Naive B cell (primary cell): ENCODE results near the gene HSH2D. TPM values are rescaled to one million over a fixed set of nuclear protein-coding genes. Genes with fewer than 3 reads are reported as not detected.
A peak's percentile ranks its signal among the peaks of the same experiment; 100 is the strongest.
"Not testable (repeated sequence)": the region's sequence is repeated elsewhere in the genome, so short reads cannot be mapped to it uniquely, and the experiment has no call there.

Experiments
- ATAC-seq, 2 donors: fragments of 150-1000 bp; cut with Tn5 transposase; 2 replicates each; pipeline ENCODE4 v1.10.0; 2021; ENCODE audit warnings: low read depth in 2 of 2, mild to moderate bottlenecking in 2 of 2, moderate library complexity in 2 of 2
- DNase-seq: peaks from one replicate; pipeline ENCODE4 v3.0.0; 2022
- H3K27ac Mint-ChIP-seq, 6 donors: one replicate each; pipeline ENCODE4 v1.8.0; 2020 to 2022; ENCODE audit warnings: mild to moderate bottlenecking in 6 of 6, mixed read lengths in 6 of 6, moderate library complexity in 5 of 6, inconsistent platforms in 2 of 6
- H3K27me3 Mint-ChIP-seq, 3 donors: one replicate each; pipeline ENCODE4 v1.8.0; 2021 to 2022; ENCODE audit warnings: mixed read lengths in 3 of 3, mild to moderate bottlenecking in 1 of 3
- H3K36me3 Mint-ChIP-seq, 2 donors: one replicate each; pipeline ENCODE4 v1.8.0; 2020 to 2022; ENCODE audit warnings: mixed read lengths in 2 of 2, inconsistent platforms in 1 of 2, mild to moderate bottlenecking in 1 of 2
- H3K4me1 Mint-ChIP-seq, 3 donors: one replicate each; pipeline ENCODE4 v1.8.0; 2020 to 2022; ENCODE audit warnings: mixed read lengths in 3 of 3, inconsistent platforms in 1 of 3, mild to moderate bottlenecking in 1 of 3, moderate library complexity in 1 of 3
- H3K4me3 Mint-ChIP-seq, 8 donors: one replicate each; pipeline ENCODE4 v1.8.0; 2020 to 2022; ENCODE audit warnings: mild to moderate bottlenecking in 8 of 8, mixed read lengths in 8 of 8, moderate library complexity in 8 of 8, inconsistent platforms in 2 of 8
- H3K9me3 Mint-ChIP-seq, 7 donors: one replicate each; pipeline ENCODE4 v1.8.0; 2020 to 2022; ENCODE audit warnings: mixed read lengths in 7 of 7, mild to moderate bottlenecking in 5 of 7, inconsistent platforms in 2 of 7, moderate library complexity in 1 of 7
- polyA plus RNA-seq, 6 donors: library from polyadenylated mRNA; unstranded; fragments of 300-500 nt; fragmentation: Illumina TruSeq; gene quantifications; one replicate each; pipeline ENCODE4 v1.2.3, GENCODE V29; 2021; ENCODE audit warnings: low read depth in 6 of 6

HSH2D gene
- polyA plus RNA-seq, 6 donors from 2014 or later, result 25.7 to 53.2 (median 40.1) TPM

GRCh38 chr19:16111909-16112752 is 31.4 kb upstream of the HSH2D start:
- Mint-ChIP-seq H3K36me3 (no peaks in the 10 kb centered on the region), H3K4me1 (peaks cover 28 to 51% (median 31%) of the 10 kb centered on the region in 3 donors), H3K27me3 (no peaks in the 10 kb centered on the region), H3K9me3 (no peaks in the 10 kb centered on the region), H3K27ac (peak overlapping the region; percentile 97 to 99 (median 98)), H3K4me3 (peak overlapping the region; percentile 91 to 99 (median 98))
- DNase-seq (no peak), ATAC-seq (no peak)

- ATAC-seq (no peak), DNase-seq (no peak)
- H3K36me3 Mint-ChIP-seq, result no peaks in the 10 kb centered on the region
- H3K27me3 Mint-ChIP-seq, result no peaks in the 10 kb centered on the region
- H3K4me1 Mint-ChIP-seq, result peaks cover 31 to 57% (median 37%) of the 10 kb centered on the region in 3 donors
- H3K9me3 Mint-ChIP-seq, result no peaks in the 10 kb centered on the region
- H3K4me3 Mint-ChIP-seq, result peak overlapping the region; percentile 91 to 99 (median 98)
- H3K27ac Mint-ChIP-seq, result peak overlapping the region; percentile 36 to 99 (median 94)
These were observed 30.7 kb upstream of the HSH2D start for GRCh38 chr19:16112778-16113177.

GRCh38 chr19:16113727-16114126 is 29.8 kb upstream of the HSH2D start:
- ATAC-seq, result no peak
- peaks cover 40 to 67% (median 46%) of the 10 kb centered on the region in 3 donors for H3K4me1 Mint-ChIP-seq
- H3K4me3 Mint-ChIP-seq, result peak overlapping the region in 7 of 8 donors; percentile 26 to 98 (median 55)
- H3K27ac Mint-ChIP-seq, result peak overlapping the region in 5 of 6 donors; percentile 36 to 86 (median 77)
- H3K36me3 Mint-ChIP-seq, result no peaks in the 10 kb centered on the region
- DNase-seq, result no peak
- H3K9me3 Mint-ChIP-seq, result no peaks in the 10 kb centered on the region
- H3K27me3 Mint-ChIP-seq, result no peaks in the 10 kb centered on the region

- peak overlapping the region in 4 of 6 donors; percentile 64 to 90 (median 84) for H3K27ac Mint-ChIP-seq
- H3K9me3 Mint-ChIP-seq, result no peaks in the 10 kb centered on the region
- ATAC-seq, result no peak
- H3K4me1 Mint-ChIP-seq, result peaks cover 50 to 82% (median 60%) of the 10 kb centered on the region in 3 donors
- H3K36me3 Mint-ChIP-seq, result no peaks in the 10 kb centered on the region
- no peaks in the 10 kb centered on the region for H3K27me3 Mint-ChIP-seq
- peak overlapping the region in 6 of 8 donors; percentile 7 to 67 (median 44) for H3K4me3 Mint-ChIP-seq
- DNase-seq, result no peak
These were observed 28.0 kb upstream of the HSH2D start for GRCh38 chr19:16115301-16116039.

- no peaks in the 10 kb centered on the region for H3K27me3 Mint-ChIP-seq
- no peak for ATAC-seq
- no peak for DNase-seq
- H3K4me3 Mint-ChIP-seq, result peak overlapping the region in 7 of 8 donors; percentile 0 to 66 (median 25)
- peaks cover 49 to 82% (median 58%) of the 10 kb centered on the region in 3 donors for H3K4me1 Mint-ChIP-seq
- no peaks in the 10 kb centered on the region for H3K36me3 Mint-ChIP-seq
- H3K27ac Mint-ChIP-seq, result peak overlapping the region in 5 of 6 donors; percentile 39 to 94 (median 85)
- no peaks in the 10 kb centered on the region for H3K9me3 Mint-ChIP-seq
These were observed 27.4 kb upstream of the HSH2D start for GRCh38 chr19:16116067-16116466.

GRCh38 chr19:16117594-16118033 is 25.9 kb upstream of the HSH2D start:
- no peaks in the 10 kb centered on the region for H3K36me3 Mint-ChIP-seq
- H3K4me1 Mint-ChIP-seq, result peaks cover 46 to 71% (median 55%) of the 10 kb centered on the region in 3 donors
- peak overlapping the region; percentile 35 to 92 (median 80) for H3K4me3 Mint-ChIP-seq
- no peaks in the 10 kb centered on the region for H3K27me3 Mint-ChIP-seq
- peak overlapping the region; percentile 94 to 99 (median 98) for H3K27ac Mint-ChIP-seq
- H3K9me3 Mint-ChIP-seq, result no peaks in the 10 kb centered on the region
- DNase-seq (no peak), ATAC-seq (no peak)

GRCh38 chr19:16118489-16119033 is 24.9 kb upstream of the HSH2D start:
- ATAC-seq (peak; percentile 93 to 95), DNase-seq (peak; percentile 91)
- peaks cover 46 to 63% (median 53%) of the 10 kb centered on the region in 3 donors for H3K4me1 Mint-ChIP-seq
- H3K27ac Mint-ChIP-seq, result peak overlapping the region; percentile 94 to 99 (median 98)
- H3K27me3 Mint-ChIP-seq, result no peaks in the 10 kb centered on the region
- H3K9me3 Mint-ChIP-seq, result no peaks in the 10 kb centered on the region
- peak overlapping the region; percentile 79 to 92 (median 82) for H3K4me3 Mint-ChIP-seq
- no peaks in the 10 kb centered on the region for H3K36me3 Mint-ChIP-seq

GRCh38 chr19:16119075-16119857 is 24.2 kb upstream of the HSH2D start:
- not testable (repeated sequence) for H3K36me3 Mint-ChIP-seq, ATAC-seq
- peaks cover 43 to 64% (median 51%) of the 10 kb centered on the region in 3 donors for H3K4me1 Mint-ChIP-seq

GRCh38 chr19:16121141-16121540 is 22.3 kb upstream of the HSH2D start:
- H3K9me3 Mint-ChIP-seq, result no peaks in the 10 kb centered on the region
- peaks cover 0 to 8% of the 10 kb centered on the region in 2 donors for H3K36me3 Mint-ChIP-seq
- no peak for ATAC-seq
- peak overlapping the region in 2 of 6 donors; percentile 94 to 98 for H3K27ac Mint-ChIP-seq
- peak overlapping the region in 1 of 8 donors; percentile 15 for H3K4me3 Mint-ChIP-seq
- no peak for DNase-seq
- H3K27me3 Mint-ChIP-seq, result no peaks in the 10 kb centered on the region
- H3K4me1 Mint-ChIP-seq, result peaks cover 36 to 47% (median 46%) of the 10 kb centered on the region in 3 donors

More at GRCh38 chr19:16119075-16119857, 24.2 kb upstream of the HSH2D start:
- DNase-seq, result peak; percentile 41
- not testable (repeated sequence) for H3K9me3 Mint-ChIP-seq, H3K27me3 Mint-ChIP-seq
- Mint-ChIP-seq H3K27ac (peak overlapping the region; percentile 94 to 99 (median 98)), H3K4me3 (peak overlapping the region; percentile 79 to 92 (median 84))

- Mint-ChIP-seq H3K4me3 (peak overlapping the region in 1 of 8 donors; percentile 21), H3K4me1 (peaks cover 34 to 42% (median 41%) of the 10 kb centered on the region in 3 donors), H3K36me3 (peaks cover 0 to 8% of the 10 kb centered on the region in 2 donors), H3K9me3 (no peaks in the 10 kb centered on the region), H3K27ac (peak overlapping the region in 2 of 6 donors; percentile 39 to 66), H3K27me3 (no peaks in the 10 kb centered on the region)
- ATAC-seq, result no peak
- DNase-seq, result no peak
These were observed 21.5 kb upstream of the HSH2D start for GRCh38 chr19:16121967-16122366.

- Mint-ChIP-seq H3K27ac (peak overlapping the region in 1 of 6 donors; percentile 73), H3K27me3 (no peaks in the 10 kb centered on the region), H3K4me1 (peaks cover 11 to 20% (median 12%) of the 10 kb centered on the region in 3 donors), H3K36me3 (peaks cover under 1 to 24% of the 10 kb centered on the region in 2 donors), H3K9me3 (no peaks in the 10 kb centered on the region), H3K4me3 (no peak overlapping the region)
- DNase-seq (no peak), ATAC-seq (no peak)
These were observed 18.5 kb upstream of the HSH2D start for GRCh38 chr19:16124953-16125352.

GRCh38 chr19:16125737-16126495 is 17.6 kb upstream of the HSH2D start:
- H3K4me1 Mint-ChIP-seq, result peaks cover 6 to 18% (median 15%) of the 10 kb centered on the region in 3 donors
- no peak for ATAC-seq
- no peak overlapping the region for H3K4me3 Mint-ChIP-seq
- no peaks in the 10 kb centered on the region for H3K27me3 Mint-ChIP-seq
- H3K36me3 Mint-ChIP-seq, result peaks cover 4 to 31% of the 10 kb centered on the region in 2 donors
- H3K9me3 Mint-ChIP-seq, result peaks cover 0 to 2% (median 0%) of the 10 kb centered on the region in 7 donors
- H3K27ac Mint-ChIP-seq, result no peak overlapping the region
- DNase-seq, result no peak
